PFSK-1 (cell line): ENCODE data around the gene SERGEF.

Experiments used
- FOXP2 ChIP-seq: optimal IDR thresholded peaks from 2 replicates; pipeline ENCODE3; 2011; ENCODE audit warnings: borderline replicate concordance, control low read depth, inconsistent platforms; ENCODE audit not compliant: insufficient read depth; ENCODE audit errors: extremely low read length, extremely low read depth
- POLR2AphosphoS5 ChIP-seq: IDR thresholded peaks from 2 replicates; pipeline ENCODE4 v1.6.1; 2012; ENCODE audit warnings: low read depth, mild to moderate bottlenecking, control low read depth, low read length, moderate library complexity
- SIN3A ChIP-seq: IDR thresholded peaks from 2 replicates; pipeline ENCODE4 v1.6.1; 2012; ENCODE audit warnings: mild to moderate bottlenecking, low read length, moderate library complexity, borderline replicate concordance; ENCODE audit not compliant: insufficient read depth
- TAF1 ChIP-seq: IDR thresholded peaks from 2 replicates; pipeline ENCODE4 v1.6.1; 2012; ENCODE audit warnings: low read length, control low read depth, borderline replicate concordance; ENCODE audit not compliant: insufficient read depth
- TF ChIP-seq, protein P1 (sequence below), 2 experiments: IDR thresholded peaks; 2 replicates each; pipeline versions ENCODE4 v1.6.1 to v1.8.0; 2011 to 2012; ENCODE audit warnings: low read depth in 2 of 2, low read length in 2 of 2, control low read depth in 1 of 2, inconsistent platforms in 1 of 2, mild to moderate bottlenecking in 1 of 2, moderate library complexity in 1 of 2; ENCODE audit not compliant: insufficient read depth in 1 of 2

GRCh38 chr11:17846852-17847453 is 165.9 kb downstream of the SERGEF start:
- no peak for TF ChIP-seq POLR2AphosphoS5
- TF ChIP-seq, protein P1, sequence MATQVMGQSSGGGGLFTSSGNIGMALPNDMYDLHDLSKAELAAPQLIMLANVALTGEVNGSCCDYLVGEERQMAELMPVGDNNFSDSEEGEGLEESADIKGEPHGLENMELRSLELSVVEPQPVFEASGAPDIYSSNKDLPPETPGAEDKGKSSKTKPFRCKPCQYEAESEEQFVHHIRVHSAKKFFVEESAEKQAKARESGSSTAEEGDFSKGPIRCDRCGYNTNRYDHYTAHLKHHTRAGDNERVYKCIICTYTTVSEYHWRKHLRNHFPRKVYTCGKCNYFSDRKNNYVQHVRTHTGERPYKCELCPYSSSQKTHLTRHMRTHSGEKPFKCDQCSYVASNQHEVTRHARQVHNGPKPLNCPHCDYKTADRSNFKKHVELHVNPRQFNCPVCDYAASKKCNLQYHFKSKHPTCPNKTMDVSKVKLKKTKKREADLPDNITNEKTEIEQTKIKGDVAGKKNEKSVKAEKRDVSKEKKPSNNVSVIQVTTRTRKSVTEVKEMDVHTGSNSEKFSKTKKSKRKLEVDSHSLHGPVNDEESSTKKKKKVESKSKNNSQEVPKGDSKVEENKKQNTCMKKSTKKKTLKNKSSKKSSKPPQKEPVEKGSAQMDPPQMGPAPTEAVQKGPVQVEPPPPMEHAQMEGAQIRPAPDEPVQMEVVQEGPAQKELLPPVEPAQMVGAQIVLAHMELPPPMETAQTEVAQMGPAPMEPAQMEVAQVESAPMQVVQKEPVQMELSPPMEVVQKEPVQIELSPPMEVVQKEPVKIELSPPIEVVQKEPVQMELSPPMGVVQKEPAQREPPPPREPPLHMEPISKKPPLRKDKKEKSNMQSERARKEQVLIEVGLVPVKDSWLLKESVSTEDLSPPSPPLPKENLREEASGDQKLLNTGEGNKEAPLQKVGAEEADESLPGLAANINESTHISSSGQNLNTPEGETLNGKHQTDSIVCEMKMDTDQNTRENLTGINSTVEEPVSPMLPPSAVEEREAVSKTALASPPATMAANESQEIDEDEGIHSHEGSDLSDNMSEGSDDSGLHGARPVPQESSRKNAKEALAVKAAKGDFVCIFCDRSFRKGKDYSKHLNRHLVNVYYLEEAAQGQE (IDR thresholded peaks at IDR 0.05; ENCODE audit: insufficient read depth in 1 of 2, low read depth in 2 of 2, low read length in 2 of 2): no peak
- no peak for TF ChIP-seq TAF1
- no peak for TF ChIP-seq SIN3A
- no peak for TF ChIP-seq FOXP2
